Dedifferentiated amniotic fluid mesenchymal stem cell (primary cell): Measurements from ENCODE around the gene RPS15.

ENCODE experiments used
- DNase-seq: peaks from one replicate; pipeline ENCODE4 v3.0.0-alpha.2; 2016; ENCODE audit errors: extremely low spot score

The RPS15 gene

GRCh38 chr19:1453525-1454364, 15.5 kb downstream of the RPS15 start:
- no peak for DNase-seq

DNA sequence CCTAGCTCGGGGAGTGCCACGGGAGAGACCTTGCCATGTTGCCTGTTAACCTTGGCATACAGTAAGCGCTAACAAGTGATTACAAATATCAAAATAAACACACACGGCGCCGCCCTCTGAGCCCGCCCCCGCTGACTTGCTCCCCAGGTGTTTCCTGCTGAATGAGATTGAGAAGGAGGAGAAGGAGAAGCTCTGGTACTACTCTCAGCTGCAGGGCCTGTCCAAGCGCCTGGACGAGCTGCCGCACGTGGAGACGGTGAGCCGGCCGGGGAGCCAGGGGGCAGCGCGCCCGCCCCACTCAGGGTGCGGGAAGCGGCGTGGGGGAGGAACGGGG, 16.8 kb downstream of the RPS15 start:
- DNase-seq, result no peak

DNA sequence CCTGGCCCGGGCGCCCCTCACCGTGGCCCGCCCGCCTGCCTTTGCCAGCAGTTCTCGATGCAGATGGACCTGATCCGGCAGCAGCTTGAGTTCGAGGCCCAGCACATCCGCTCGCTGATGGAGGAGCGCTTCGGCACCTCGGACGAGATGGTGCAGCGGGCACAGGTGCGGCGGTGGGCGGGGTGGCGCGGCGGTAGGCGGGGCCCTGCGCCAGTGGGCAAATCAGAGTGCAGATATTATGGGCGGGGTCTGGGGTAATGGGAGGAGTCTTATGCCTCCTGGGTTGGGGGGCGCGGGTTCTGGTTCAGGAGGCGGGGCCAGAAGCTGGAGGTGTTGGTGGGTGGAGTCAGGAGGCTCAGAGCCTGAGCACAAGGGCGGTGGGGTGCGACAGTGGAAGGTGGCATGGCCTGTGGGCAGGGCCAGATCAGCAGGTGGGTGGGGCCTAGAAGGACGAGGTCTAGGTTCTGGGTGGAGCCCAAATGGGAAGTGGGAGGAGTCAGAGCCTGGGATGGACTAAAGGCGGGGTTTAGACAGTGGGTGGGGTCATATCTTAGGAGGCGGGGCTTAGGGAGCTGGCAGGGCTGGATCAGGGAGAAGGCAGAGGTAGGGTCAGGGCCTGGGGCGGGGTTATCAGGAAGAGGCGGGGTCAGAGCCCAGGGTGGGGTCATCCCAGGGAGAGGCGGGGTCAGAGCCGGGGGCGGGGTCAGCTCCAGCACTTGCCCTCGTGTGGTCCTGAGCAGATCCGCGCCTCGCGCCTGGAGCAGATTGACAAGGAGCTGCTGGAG, 17.3 kb downstream of the RPS15 start:
- DNase-seq, result no peak

DNA sequence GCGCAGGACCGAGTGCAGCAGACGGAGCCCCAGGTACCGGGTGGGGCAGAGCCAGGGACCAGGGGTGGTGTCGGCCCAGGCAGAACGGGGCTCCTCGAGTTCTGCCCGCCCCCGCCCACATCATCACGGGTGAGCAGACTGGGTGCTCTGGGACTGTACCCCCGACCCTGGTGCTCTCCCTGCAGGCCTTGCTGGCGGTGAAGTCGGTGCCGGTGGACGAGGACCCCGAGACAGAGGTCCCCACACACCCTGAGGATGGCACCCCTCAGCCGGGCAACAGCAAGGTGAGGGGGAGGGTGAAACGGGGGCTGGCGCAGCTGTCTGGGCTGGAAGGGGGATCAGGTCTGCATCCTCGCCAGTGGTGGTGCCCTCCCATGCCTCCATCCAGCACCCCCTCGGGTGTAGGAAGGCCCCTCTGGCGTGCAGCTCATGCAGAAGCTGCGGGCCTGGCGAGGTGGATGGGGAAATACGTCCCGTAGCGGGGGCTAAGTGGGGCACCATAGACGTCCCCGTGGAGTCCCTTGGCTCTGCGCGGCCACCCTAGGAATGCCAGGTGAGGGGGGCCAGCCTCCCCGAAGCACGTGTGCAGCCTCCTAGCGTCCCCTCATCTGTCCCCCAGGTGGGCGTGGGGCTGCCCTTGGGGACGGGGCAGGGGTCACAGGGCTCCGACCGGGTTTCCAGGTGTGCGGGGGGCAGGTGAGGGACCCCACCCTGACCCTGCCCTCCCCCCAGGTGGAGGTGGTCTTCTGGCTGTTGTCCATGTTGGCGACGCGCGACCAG, 18.1 kb downstream of the RPS15 start:
- no peak for DNase-seq

GRCh38 chr19:1457031-1457739, 19.0 kb downstream of the RPS15 start:
- DNase-seq, result no peak

DNA sequence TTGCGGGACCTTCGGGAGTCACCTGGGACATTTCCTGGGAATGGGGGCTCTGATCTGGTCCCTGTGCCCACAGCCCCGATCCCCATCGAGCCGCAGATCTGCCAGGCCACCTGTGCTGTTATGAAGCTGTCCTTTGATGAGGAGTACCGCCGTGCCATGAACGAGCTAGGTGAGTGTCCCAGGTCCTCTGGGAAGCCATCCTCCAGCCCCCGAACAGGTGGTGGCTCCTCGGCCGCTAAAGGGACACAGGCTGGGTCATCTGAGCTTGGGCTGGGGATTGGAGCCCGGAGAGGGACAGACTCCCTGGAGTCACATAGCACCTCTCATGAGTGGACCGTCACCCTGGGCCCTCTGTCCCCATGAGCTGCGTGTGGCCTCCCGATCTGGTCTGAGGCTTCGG, 19.7 kb downstream of the RPS15 start:
- no peak for DNase-seq

DNA sequence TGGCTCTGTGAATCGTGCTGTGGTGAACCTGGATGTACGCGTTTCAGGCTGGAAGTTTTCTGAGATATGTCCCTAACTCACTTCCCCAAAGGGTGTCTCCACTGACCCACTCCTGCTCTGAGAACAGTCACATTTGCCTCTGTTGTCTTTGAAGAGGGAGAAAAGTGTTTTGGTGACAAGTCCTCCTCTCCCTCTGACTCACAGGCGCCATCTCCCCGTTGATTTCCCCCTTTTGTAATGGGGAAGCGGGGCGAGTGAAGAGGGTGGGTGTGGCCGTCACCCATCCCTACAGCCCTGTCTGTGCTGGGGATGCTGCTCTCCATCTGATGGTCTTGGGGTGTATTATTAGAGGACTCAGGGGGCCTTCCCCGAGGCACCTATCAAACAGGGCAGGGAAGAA, 21.3 kb downstream of the RPS15 start:
- no peak for DNase-seq

DNA sequence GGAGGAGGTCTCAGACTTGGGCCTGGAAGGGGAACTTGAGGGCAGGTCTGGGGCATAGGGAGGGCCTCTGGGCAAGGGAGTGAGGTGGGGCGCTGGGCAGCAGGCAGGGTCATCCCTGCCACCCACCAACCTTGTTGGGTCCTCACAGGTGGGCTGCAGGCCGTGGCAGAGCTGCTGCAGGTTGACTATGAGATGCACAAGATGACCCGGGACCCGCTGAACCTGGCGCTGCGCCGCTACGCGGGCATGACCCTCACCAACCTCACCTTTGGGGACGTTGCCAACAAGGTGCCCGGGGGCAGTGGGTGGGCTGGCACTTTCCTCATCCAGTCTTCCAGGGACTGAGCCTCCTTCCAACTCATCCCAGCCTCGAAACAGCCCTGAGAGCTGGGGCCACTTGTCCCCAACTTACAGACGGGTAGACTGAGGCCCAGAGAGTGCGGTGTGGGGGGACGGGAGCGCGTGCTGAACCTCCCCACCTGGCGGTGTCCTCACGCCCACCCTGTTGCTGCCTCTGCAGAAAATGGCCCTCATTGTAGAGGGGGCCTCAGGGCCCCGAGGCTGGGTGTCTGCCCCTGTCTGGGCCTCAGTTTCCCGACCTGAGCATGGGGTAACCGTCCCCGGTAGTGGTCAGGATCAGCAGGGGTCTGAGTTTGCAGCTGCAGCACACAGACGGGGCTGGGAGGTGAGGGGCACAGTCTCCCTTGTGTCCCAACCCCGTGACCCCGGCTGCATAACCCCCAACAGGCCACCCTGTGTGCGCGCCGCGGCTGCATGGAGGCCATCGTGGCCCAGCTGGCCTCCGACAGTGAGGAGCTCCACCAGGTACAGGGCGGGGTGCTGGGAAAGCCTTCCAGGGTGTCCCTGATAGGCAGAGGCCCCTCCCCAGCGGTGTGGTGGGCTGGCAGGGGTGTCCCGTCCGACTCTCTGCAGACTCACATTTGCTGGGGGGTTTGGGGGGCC, 22.1 kb downstream of the RPS15 start:
- no peak for DNase-seq

DNA sequence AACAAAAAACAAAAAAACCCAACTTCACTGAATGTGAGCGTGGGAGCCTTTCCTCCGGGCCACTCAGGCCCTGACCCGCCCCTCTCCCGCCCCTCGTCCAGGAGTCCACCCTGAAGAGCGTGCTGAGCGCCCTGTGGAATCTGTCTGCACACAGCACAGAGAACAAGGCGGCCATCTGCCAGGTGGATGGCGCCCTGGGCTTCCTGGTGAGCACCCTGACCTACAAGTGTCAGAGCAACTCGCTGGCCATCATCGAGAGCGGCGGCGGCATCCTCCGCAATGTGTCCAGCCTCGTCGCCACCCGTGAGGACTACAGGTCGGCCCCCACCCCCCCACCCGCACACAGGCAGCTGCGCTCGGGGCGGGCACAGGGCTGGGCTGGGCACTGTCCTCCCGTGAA, 23.7 kb downstream of the RPS15 start:
- DNase-seq, result no peak

DNA sequence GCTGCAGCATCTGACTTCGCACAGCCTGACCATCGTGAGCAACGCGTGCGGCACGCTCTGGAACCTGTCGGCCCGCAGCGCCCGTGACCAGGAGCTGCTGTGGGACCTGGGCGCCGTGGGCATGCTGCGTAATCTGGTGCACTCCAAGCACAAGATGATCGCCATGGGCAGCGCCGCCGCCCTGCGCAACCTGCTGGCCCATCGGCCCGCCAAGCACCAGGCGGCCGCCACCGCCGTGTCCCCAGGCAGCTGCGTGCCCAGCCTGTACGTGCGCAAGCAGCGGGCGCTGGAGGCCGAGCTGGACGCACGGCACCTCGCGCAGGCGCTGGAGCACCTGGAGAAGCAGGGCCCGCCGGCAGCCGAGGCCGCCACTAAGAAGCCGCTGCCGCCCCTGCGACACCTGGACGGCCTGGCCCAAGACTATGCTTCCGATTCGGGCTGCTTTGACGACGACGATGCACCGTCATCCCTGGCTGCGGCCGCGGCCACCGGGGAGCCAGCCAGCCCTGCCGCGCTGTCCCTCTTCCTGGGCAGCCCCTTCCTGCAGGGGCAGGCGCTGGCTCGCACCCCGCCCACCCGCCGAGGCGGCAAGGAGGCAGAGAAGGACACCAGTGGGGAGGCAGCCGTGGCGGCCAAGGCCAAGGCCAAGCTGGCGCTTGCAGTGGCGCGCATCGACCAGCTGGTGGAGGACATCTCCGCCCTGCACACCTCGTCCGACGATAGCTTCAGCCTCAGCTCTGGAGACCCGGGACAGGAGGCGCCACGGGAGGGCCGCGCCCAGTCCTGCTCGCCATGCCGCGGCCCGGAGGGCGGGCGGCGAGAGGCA, 27.2 kb downstream of the RPS15 start:
- no peak for DNase-seq

DNA sequence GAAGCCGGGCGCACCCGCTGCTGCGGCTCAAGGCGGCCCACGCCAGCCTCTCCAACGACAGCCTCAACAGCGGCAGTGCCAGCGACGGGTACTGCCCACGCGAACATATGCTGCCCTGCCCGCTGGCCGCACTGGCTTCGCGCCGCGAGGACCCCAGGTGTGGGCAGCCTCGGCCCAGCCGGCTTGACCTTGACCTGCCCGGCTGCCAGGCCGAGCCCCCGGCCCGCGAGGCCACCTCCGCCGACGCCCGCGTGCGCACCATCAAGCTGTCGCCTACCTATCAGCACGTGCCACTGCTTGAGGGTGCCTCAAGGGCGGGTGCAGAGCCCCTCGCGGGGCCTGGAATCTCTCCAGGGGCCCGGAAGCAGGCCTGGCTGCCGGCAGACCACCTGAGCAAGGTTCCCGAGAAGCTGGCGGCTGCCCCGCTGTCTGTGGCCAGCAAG, 27.8 kb downstream of the RPS15 start:
- no peak for DNase-seq

- no peak for DNase-seq
Measured at GRCh38 chr19:1466461-1467214, 28.4 kb downstream of the RPS15 start.

DNA sequence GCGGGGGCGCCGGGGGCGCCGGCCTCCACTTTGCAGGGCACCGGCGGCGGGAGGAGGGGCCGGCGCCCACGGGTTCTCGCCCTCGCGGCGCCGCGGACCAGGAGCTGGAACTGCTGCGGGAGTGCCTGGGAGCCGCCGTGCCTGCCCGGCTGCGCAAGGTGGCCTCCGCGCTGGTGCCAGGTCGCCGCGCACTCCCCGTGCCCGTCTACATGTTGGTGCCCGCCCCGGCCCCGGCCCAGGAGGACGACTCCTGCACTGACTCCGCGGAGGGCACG, 29.0 kb downstream of the RPS15 start:
- no peak for DNase-seq

- DNase-seq, result no peak
Measured at GRCh38 chr19:1467490-1468273, 29.5 kb downstream of the RPS15 start.

GRCh38 chr19:1468274-1468820, 30.2 kb downstream of the RPS15 start:
- DNase-seq, result no peak

- no peak for DNase-seq
Measured at GRCh38 chr19:1468821-1469254, 30.6 kb downstream of the RPS15 start.

DNA sequence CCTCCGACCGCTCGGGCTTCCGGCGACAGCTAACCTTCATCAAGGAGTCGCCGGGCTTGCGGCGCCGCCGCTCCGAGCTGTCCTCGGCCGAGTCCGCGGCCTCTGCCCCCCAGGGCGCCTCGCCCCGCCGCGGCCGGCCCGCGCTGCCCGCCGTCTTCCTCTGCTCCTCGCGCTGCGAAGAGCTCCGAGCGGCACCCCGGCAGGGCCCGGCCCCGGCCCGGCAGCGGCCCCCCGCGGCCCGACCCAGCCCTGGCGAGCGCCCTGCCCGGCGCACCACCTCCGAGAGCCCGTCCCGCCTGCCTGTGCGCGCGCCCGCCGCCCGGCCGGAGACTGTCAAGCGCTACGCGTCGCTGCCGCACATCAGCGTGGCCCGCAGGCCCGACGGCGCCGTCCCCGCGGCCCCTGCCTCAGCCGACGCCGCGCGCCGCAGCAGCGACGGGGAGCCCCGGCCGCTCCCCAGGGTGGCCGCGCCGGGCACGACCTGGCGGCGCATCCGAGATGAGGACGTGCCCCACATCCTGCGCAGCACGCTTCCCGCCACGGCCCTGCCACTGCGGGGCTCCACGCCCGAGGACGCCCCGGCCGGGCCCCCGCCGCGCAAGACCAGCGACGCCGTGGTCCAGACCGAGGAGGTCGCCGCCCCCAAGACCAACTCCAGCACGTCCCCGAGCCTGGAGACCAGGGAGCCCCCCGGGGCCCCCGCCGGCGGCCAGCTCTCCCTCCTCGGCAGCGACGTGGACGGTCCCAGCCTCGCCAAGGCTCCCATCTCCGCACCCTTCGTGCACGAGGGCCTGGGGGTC, 31.3 kb downstream of the RPS15 start:
- DNase-seq, result no peak

- DNase-seq, result no peak
Measured at GRCh38 chr19:1470055-1470304, 31.8 kb downstream of the RPS15 start.
